Measurements from ENCODE around the gene COX4I1. TPM values are rescaled to one million over a fixed set of nuclear protein-coding genes. Genes with fewer than 3 reads are reported as not detected.

The COX4I1 gene
- total RNA-seq, 1 donor, result 297 TPM

DNA sequence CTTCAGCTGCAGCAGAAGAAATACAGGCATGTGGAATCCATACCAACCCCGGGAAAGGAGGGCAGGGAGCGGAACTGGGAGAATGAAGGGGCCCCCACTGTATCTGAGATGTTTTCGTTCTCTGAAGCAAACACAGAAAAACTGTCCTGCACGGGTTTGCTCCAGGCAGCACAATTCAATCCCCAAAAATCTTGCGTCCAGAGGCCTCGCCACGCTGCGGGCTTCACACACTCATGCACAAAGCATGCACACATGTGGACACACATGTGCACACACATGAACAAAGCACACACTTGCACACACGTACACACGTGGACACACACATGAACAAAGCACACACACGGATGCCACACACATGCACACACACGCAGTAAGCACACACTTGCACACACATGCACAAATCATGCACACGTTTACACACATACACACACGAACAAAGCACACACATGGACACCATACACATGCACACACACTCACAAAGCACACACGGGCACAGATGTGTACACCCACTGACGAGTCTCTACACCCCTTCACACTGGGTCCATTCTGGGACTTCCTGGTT, 27.3 kb downstream of the COX4I1 start:
- DNase-seq (ENCODE audit: insufficient read length, low spot score, missing footprints), result no peak
- H3K79me2 ChIP-seq (ENCODE audit: insufficient read depth, low read length), result no peaks in the 10 kb centered on the region

GRCh38 chr16:85828166-85828565, 28.7 kb downstream of the COX4I1 start:
- Histone ChIP-seq H3K4me2 (ENCODE audit: insufficient read depth, low read length) (no peak overlapping the region), H3K9me3 (ENCODE audit: low read depth, low read length) (no peaks in the 10 kb centered on the region), H3K4me1 (ENCODE audit: insufficient read depth, low read length) (no peaks in the 10 kb centered on the region), H3K27me3 (ENCODE audit: insufficient read depth, low read length) (no peaks in the 10 kb centered on the region), H3K27ac (ENCODE audit: low read depth, low read length) (no peak overlapping the region), H4K20me1 (ENCODE audit: insufficient read depth, low read length) (no peaks in the 10 kb centered on the region), H3K36me3 (ENCODE audit: insufficient read depth, low read length) (no peaks in the 10 kb centered on the region), H2AFZ (ENCODE audit: low read length) (no peak overlapping the region), H3K4me3 (ENCODE audit: insufficient read depth, low read length) (no peak overlapping the region), H3K79me2 (ENCODE audit: insufficient read depth, low read length) (no peaks in the 10 kb centered on the region)
- no peak for TF ChIP-seq CTCF (IDR thresholded peaks at IDR 0.05; ENCODE audit: extremely low read depth, low read depth, low read length)
- DNase-seq (ENCODE audit: insufficient read length, low spot score, missing footprints), result no peak

More for the DNA sequence above, 27.3 kb downstream of the COX4I1 start:
- H3K27me3 ChIP-seq (ENCODE audit: insufficient read depth, low read length), result no peaks in the 10 kb centered on the region
- no peaks in the 10 kb centered on the region for H3K36me3 ChIP-seq (ENCODE audit: insufficient read depth, low read length)
- H3K9me3 ChIP-seq (ENCODE audit: low read depth, low read length), result no peaks in the 10 kb centered on the region
- no peak overlapping the region for H2AFZ ChIP-seq (ENCODE audit: low read length)
- no peak overlapping the region for H3K27ac ChIP-seq (ENCODE audit: low read depth, low read length)
- H3K4me1 ChIP-seq (ENCODE audit: insufficient read depth, low read length), result no peaks in the 10 kb centered on the region
- no peaks in the 10 kb centered on the region for H4K20me1 ChIP-seq (ENCODE audit: insufficient read depth, low read length)
- no peak for TF ChIP-seq CTCF (IDR thresholded peaks at IDR 0.05; ENCODE audit: extremely low read depth, low read depth, low read length)
- no peak overlapping the region for H3K4me3 ChIP-seq (ENCODE audit: insufficient read depth, low read length)
- H3K4me2 ChIP-seq (ENCODE audit: insufficient read depth, low read length), result no peak overlapping the region

DNA sequence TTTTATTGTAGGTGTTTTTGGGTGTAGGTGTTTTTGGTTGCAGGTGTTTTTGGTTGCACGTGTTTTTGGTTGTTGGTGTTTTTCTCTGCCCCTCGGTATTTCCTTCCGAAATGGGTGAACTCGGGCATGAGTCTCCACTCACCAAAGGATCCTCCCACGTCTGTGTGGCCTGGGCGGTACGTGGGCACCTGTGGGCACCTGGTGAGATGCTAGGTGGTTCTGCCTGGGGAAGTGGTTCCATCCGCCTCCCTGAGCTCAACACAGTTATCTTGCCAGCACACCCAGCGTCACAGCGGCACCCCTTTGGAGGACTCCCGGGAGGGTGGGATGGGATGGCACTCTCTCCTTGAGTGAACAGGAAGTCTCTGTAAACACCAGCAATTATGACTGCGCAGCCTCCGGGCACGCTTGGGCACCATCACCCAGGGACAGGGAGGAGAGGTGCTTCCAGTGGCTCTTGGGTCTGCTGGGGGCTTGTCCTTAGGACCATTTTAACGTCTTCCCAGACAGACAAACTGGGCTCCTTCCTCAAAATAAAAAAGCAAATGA, 29.8 kb downstream of the COX4I1 start:
- Histone ChIP-seq H3K4me1 (ENCODE audit: insufficient read depth, low read length) (no peaks in the 10 kb centered on the region), H3K27ac (ENCODE audit: low read depth, low read length) (no peak overlapping the region), H4K20me1 (ENCODE audit: insufficient read depth, low read length) (no peaks in the 10 kb centered on the region), H3K36me3 (ENCODE audit: insufficient read depth, low read length) (no peaks in the 10 kb centered on the region), H3K9me3 (ENCODE audit: low read depth, low read length) (no peaks in the 10 kb centered on the region), H2AFZ (ENCODE audit: low read length) (no peak overlapping the region), H3K27me3 (ENCODE audit: insufficient read depth, low read length) (no peaks in the 10 kb centered on the region), H3K4me2 (ENCODE audit: insufficient read depth, low read length) (no peak overlapping the region), H3K79me2 (ENCODE audit: insufficient read depth, low read length) (no peaks in the 10 kb centered on the region), H3K4me3 (ENCODE audit: insufficient read depth, low read length) (no peak overlapping the region)
- no peak for DNase-seq (ENCODE audit: insufficient read length, low spot score, missing footprints)
- TF ChIP-seq CTCF (IDR thresholded peaks at IDR 0.05; ENCODE audit: extremely low read depth, low read depth, low read length), result no peak

DNA sequence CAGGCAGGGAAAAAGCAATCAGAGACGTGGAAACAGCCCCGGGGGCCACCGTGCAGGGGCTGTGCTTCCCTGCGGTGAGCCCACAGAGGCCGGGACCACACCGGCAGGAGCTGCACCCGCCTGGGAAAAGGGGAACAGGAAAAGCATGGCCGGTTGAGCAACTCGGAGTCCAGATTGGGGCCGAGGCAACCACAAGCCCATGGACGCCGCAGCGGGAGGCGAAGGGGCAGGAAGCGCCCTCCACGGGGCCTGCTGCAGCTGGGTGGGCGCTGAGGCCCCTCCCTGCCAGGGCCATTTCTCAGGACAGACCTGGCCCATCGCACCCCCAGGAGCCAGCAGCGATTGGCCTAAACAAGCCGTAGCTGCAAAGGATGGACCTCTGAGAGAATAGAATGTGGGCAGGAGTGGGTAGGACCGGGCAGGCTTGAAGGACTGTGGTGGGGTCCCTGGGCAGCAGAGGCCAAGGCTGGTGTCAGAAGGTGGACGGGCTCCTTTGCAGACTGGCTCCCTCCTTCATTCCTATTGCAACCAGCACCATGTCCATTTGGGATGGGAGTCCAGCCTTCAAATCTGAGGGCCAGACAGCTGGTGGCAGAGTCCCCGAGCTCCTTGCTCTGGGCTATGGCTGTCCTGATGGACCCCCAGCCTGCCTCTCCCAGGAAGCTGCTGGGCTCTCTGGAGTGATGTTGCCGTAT, 30.4 kb downstream of the COX4I1 start:
- Histone ChIP-seq H2AFZ (ENCODE audit: low read length) (no peak overlapping the region), H3K36me3 (ENCODE audit: insufficient read depth, low read length) (no peaks in the 10 kb centered on the region), H3K27me3 (ENCODE audit: insufficient read depth, low read length) (no peaks in the 10 kb centered on the region), H3K27ac (ENCODE audit: low read depth, low read length) (no peak overlapping the region), H3K9me3 (ENCODE audit: low read depth, low read length) (no peaks in the 10 kb centered on the region), H3K4me3 (ENCODE audit: insufficient read depth, low read length) (no peak overlapping the region), H4K20me1 (ENCODE audit: insufficient read depth, low read length) (no peaks in the 10 kb centered on the region), H3K79me2 (ENCODE audit: insufficient read depth, low read length) (no peaks in the 10 kb centered on the region), H3K4me1 (ENCODE audit: insufficient read depth, low read length) (no peaks in the 10 kb centered on the region), H3K4me2 (ENCODE audit: insufficient read depth, low read length) (no peak overlapping the region)
- no peak for DNase-seq (ENCODE audit: insufficient read length, low spot score, missing footprints)
- TF ChIP-seq CTCF (IDR thresholded peaks at IDR 0.05; ENCODE audit: extremely low read depth, low read depth, low read length), result no peak
